K562 (cell line): ENCODE data around the gene PMF1. TPM values are rescaled to one million over a fixed set of nuclear protein-coding genes. Genes with fewer than 3 reads are reported as not detected.

Experiments used
- ATF3 ChIP-seq, 2 experiments: fragments of 450-650 bp in 1 of 2; sonication (generic) in 1 of 2; formaldehyde crosslinking in 1 of 2; IDR thresholded peaks in 1 of 2; conservative IDR thresholded peaks in 1 of 2; 2 replicates each; pipeline versions ENCODE4 v1.6.1 to v1.8.1; 2016 to 2023; ENCODE audit warnings: mild to moderate bottlenecking in 2 of 2, moderate library complexity in 2 of 2, inconsistent platforms in 1 of 2, missing genetic modification reagents in 1 of 2
- FOSL1 ChIP-seq: fragments of 200-800 bp; sonication (Bioruptor generic); conservative IDR thresholded peaks from 2 replicates; pipeline ENCODE4 v1.6.1; 2016; ENCODE audit warnings: missing genetic modification characterization, missing compliant biosample characterization
- ILF3 ChIP-seq: fragments of 450-650 bp; IDR thresholded peaks from 2 replicates; pipeline ENCODE4 v1.6.1; 2018; ENCODE audit warnings: antibody characterized with exemption, mild to moderate bottlenecking, moderate library complexity, borderline replicate concordance
- KLF13 ChIP-seq: fragments of 450-650 bp; IDR thresholded peaks from 2 replicates; pipeline ENCODE4 v1.6.1; 2016; ENCODE audit warnings: missing genetic modification characterization, low read depth, mild to moderate bottlenecking, missing compliant biosample characterization, moderate library complexity, borderline replicate concordance
- NR2C1 ChIP-seq, 2 experiments: fragments of 450-650 bp; IDR thresholded peaks; 2 replicates each; pipeline ENCODE4 v1.6.1; 2017; ENCODE audit warnings: mild to moderate bottlenecking in 2 of 2, antibody characterized with exemption in 1 of 2, inconsistent platforms in 1 of 2, missing compliant biosample characterization in 1 of 2, missing genetic modification characterization in 1 of 2
- RFX5 ChIP-seq: IDR thresholded peaks from 2 replicates; pipeline ENCODE4 v1.6.1; 2011; ENCODE audit warnings: low read depth, mild to moderate bottlenecking, improper control_type of control experiment, low read length
- SIX5 ChIP-seq, 2 experiments: IDR thresholded peaks; 2 replicates each; pipeline ENCODE4 v1.6.1; 2011; ENCODE audit warnings: low read length in 2 of 2, borderline replicate concordance in 1 of 2, low read depth in 1 of 2, mild to moderate bottlenecking in 1 of 2, moderate library complexity in 1 of 2; ENCODE audit not compliant: insufficient read depth in 1 of 2
- ZBTB12 ChIP-seq: fragments of 250-450 bp; sonication (Bioruptor Pico); IDR thresholded peaks from 2 replicates; pipeline ENCODE4 v1.4.0; 2020
- ZBTB33 ChIP-seq: sonication (generic); formaldehyde crosslinking; IDR thresholded peaks from 2 replicates; pipeline ENCODE4 v1.8.1; 2023; ENCODE audit warnings: mild to moderate bottlenecking, missing genetic modification reagents
- ZBTB9 ChIP-seq: fragments of 450-650 bp; formaldehyde crosslinking; IDR thresholded peaks from 2 replicates; pipeline ENCODE4 v1.4.0; 2020; ENCODE audit warnings: mild to moderate bottlenecking, moderate library complexity
- ZC3H4 ChIP-seq: sonication (generic); formaldehyde crosslinking; IDR thresholded peaks from 2 replicates; pipeline ENCODE4 v1.9.0; 2021; ENCODE audit warnings: missing genetic modification reagents, borderline replicate concordance
- ZNF280B ChIP-seq: fragments of 250-450 bp; sonication (Bioruptor Pico); IDR thresholded peaks from 2 replicates; pipeline ENCODE4 v1.5.1; 2021; ENCODE audit warnings: mild to moderate bottlenecking
- ZNF655 ChIP-seq: fragments of 250-450 bp; sonication (Bioruptor Pico); IDR thresholded peaks from 2 replicates; pipeline ENCODE4 v1.5.0; 2021
- polyA plus RNA-seq, 8 experiments: library from polyadenylated mRNA; depleted of rRNA in 4 of 8; stranded (reverse) in 5 of 8; unstranded in 3 of 8; fragments of >200 nt; fragmentation: Nextera tagmentation in 2 of 8; fragmentation: Illumina TruSeq in 1 of 8; extraction: Ambion mirVana in 2 of 8; extraction: Trizol in 1 of 8; gene quantifications; 2 replicates each; pipeline versions ENCODE4 v1.2.1 to v1.2.3, GENCODE V29; 2011 to 2014; ENCODE audit warnings: inconsistent platforms in 1 of 8, missing spikeins in 1 of 8
- total RNA-seq, 7 experiments: library from RNA; depleted of rRNA in 6 of 7; stranded (reverse); fragments of >200 nt in 6 of 7; fragmentation: Illumina TruSeq in 2 of 7; extraction: Trizol in 2 of 7; gene quantifications; 2 replicates each; pipeline versions ENCODE4 v1.2.1 to v1.2.3, GENCODE V29; 2011 to 2021; ENCODE audit warnings: low replicate concordance in 1 of 7

PMF1 gene
- total and polyA plus RNA-seq, 9 of the 15 experiments (the other 6 are each of a cell fraction or from before 2014, with no cell fraction given), result 9.4 to 92.9 (median 71.0) TPM

- no peak for TF ChIP-seq ZBTB9 (CRISPR knock-in tag)
- TF ChIP-seq FOSL1 (tag), result no peak
- no peak for TF ChIP-seq ZNF655 (CRISPR knock-in tag)
- 0 out of 2 replicates have a peak, but pooled peaks have one; percentile 53 for TF ChIP-seq ZBTB33 (CRISPR knock-in tag)
- no peak for TF ChIP-seq RFX5
- TF ChIP-seq ILF3, result no peak
- no peak for TF ChIP-seq ZBTB12
- TF ChIP-seq SIX5 (IDR thresholded peaks at IDR 0.05; ENCODE audit: borderline replicate concordance in 1 of 2, insufficient read depth in 1 of 2, low read depth in 1 of 2, low read length in 2 of 2), result no peak
- TF ChIP-seq ZNF280B (CRISPR knock-in tag), result no peak
- no peak for TF ChIP-seq KLF13 (tag)
- TF ChIP-seq NR2C1 (IDR thresholded peaks at IDR 0.05), result no peak
- TF ChIP-seq NR2C1 (tag; IDR thresholded peaks at IDR 0.05), result no peak
- no peak for TF ChIP-seq ATF3 (IDR thresholded peaks at IDR 0.05)
- TF ChIP-seq ATF3 (CRISPR knock-in tag; conservative IDR thresholded peaks at IDR 0.05), result no peak
- TF ChIP-seq ZC3H4 (CRISPR knock-in tag), result no peak
These were observed 19.5 kb downstream of the PMF1 start (continued) for GRCh38 chr1:156232201-156232894.
